H1 (cell line): ENCODE data around the gene SLC7A8. TPM values are rescaled to one million over a fixed set of nuclear protein-coding genes. Genes with fewer than 3 reads are reported as not detected.
A peak's percentile ranks its signal among the peaks of the same experiment; 100 is the strongest.

Experiments used
- BACH1 ChIP-seq: IDR thresholded peaks from 2 replicates; pipeline ENCODE4 v1.6.1; 2012; ENCODE audit warnings: low read length, improper control_type of control experiment
- BCL11A ChIP-seq, 2 experiments: IDR thresholded peaks; one replicate each; pipeline ENCODE4 v1.6.1; 2011; ENCODE audit warnings: low read depth in 2 of 2, low read length in 2 of 2, mild to moderate bottlenecking in 2 of 2
- CBX5 ChIP-seq: fragments of 300-800, 300-1000 bp; sonication (generic); IDR thresholded peaks from 2 replicates; pipeline ENCODE4 v1.7.1; 2016; ENCODE audit warnings: antibody characterized with exemption, low read length, low read depth
- EGR1 ChIP-seq: IDR thresholded peaks from 2 replicates; pipeline ENCODE4 v1.6.1; 2011; ENCODE audit warnings: low read depth, low read length, borderline replicate concordance
- EZH2 ChIP-seq: fragments of 200-600 bp; sonication (generic); IDR thresholded peaks from 2 replicates; pipeline ENCODE4 v1.7.1; 2012; ENCODE audit warnings: low read depth, mild to moderate bottlenecking, moderate library complexity, low read length, inconsistent platforms; ENCODE audit not compliant: severe bottlenecking
- HDAC6 ChIP-seq: IDR thresholded peaks from one replicate; pipeline ENCODE4 v1.7.1; 2012; ENCODE audit warnings: low read depth, mild to moderate bottlenecking, inconsistent platforms, low read length, moderate library complexity
- KDM5A ChIP-seq: fragments of 200-600 bp; IDR thresholded peaks from 2 replicates; pipeline ENCODE4 v1.7.1; 2012; ENCODE audit warnings: mild to moderate bottlenecking, low read length, inconsistent platforms, mixed read lengths
- NRF1 ChIP-seq: IDR thresholded peaks from 2 replicates; pipeline ENCODE4 v1.6.1; 2011; ENCODE audit warnings: mild to moderate bottlenecking, low read depth, low read length, improper control_type of control experiment
- PHF8 ChIP-seq: fragments of 200-600 bp; sonication (generic); conservative IDR thresholded peaks from 2 replicates; pipeline ENCODE4 v1.7.1; 2012; ENCODE audit warnings: low read depth, mild to moderate bottlenecking, inconsistent platforms, low read length, moderate library complexity
- POLR2A ChIP-seq, 2 experiments: IDR thresholded peaks; 1 replicate in 1 of 2; 2 replicates in 1 of 2; pipeline ENCODE4 v1.6.1; 2011; ENCODE audit warnings: low read depth in 2 of 2, low read length in 2 of 2, mild to moderate bottlenecking in 2 of 2; ENCODE audit errors: control extremely low read depth in 1 of 2
- POU5F1 ChIP-seq: IDR thresholded peaks from 2 replicates; pipeline ENCODE4 v1.6.1; 2011; ENCODE audit warnings: low read depth, mild to moderate bottlenecking, low read length, moderate library complexity
- RAD21 ChIP-seq, 2 experiments: IDR thresholded peaks in 1 of 2; conservative IDR thresholded peaks in 1 of 2; 2 replicates each; pipeline ENCODE4 v1.6.1; 2011; ENCODE audit warnings: low read depth in 2 of 2, low read length in 2 of 2, improper control_type of control experiment in 1 of 2, inconsistent platforms in 1 of 2, mild to moderate bottlenecking in 1 of 2, moderate library complexity in 1 of 2
- RBBP5 ChIP-seq: IDR thresholded peaks from 2 replicates; pipeline ENCODE4 v1.7.1; 2012; ENCODE audit warnings: low read depth, mild to moderate bottlenecking, inconsistent platforms, low read length, moderate library complexity, borderline replicate concordance
- SAP30 ChIP-seq: fragments of 300-600 bp; sonication (generic); IDR thresholded peaks from 2 replicates; pipeline ENCODE4 v1.7.1; 2012; ENCODE audit warnings: low read length, moderate library complexity, mild to moderate bottlenecking, inconsistent platforms; ENCODE audit not compliant: insufficient read depth, insufficient replicate concordance
- SP1 ChIP-seq: IDR thresholded peaks from 2 replicates; pipeline ENCODE4 v1.6.1; 2011; ENCODE audit warnings: low read depth, low read length
- TAF7 ChIP-seq: optimal IDR thresholded peaks from 2 replicates; pipeline ENCODE3; 2011; ENCODE audit warnings: low read depth, mild to moderate bottlenecking, inconsistent platforms, low read length, moderate library complexity, borderline replicate concordance
- TCF12 ChIP-seq: IDR thresholded peaks from 2 replicates; pipeline ENCODE4 v1.6.1; 2011; ENCODE audit warnings: low read depth, mild to moderate bottlenecking, low read length
- polyA plus RNA-seq, 7 experiments: library from polyadenylated mRNA; depleted of rRNA in 3 of 7; stranded (reverse) in 5 of 7; unstranded in 2 of 7; fragments of >200 nt in 5 of 7; fragments of 200-250 nt in 2 of 7; gene quantifications; 1 replicate in 5 of 7; 2 replicates in 1 of 7; 4 replicates in 1 of 7; pipeline versions ENCODE4 v1.2.1 to v1.2.3, GENCODE V29; 2011 to 2013; ENCODE audit warnings: missing spikeins in 2 of 7, mixed read lengths in 2 of 7
- total RNA-seq: library from RNA; stranded (reverse); fragmentation: NEBNext Ultra II Directional; extraction: Animal tissue kit (Norgen Biotek cat#: 25700); gene quantifications from 2 replicates; pipeline ENCODE4 v1.2.1, GENCODE V29; 2021
- TF ChIP-seq, protein P1 (sequence below), 3 experiments: IDR thresholded peaks; 1 replicate in 2 of 3; 2 replicates in 1 of 3; pipeline versions ENCODE4 v1.5.1 to v1.6.1; 2011; ENCODE audit warnings: low read length in 3 of 3, mild to moderate bottlenecking in 3 of 3, inconsistent platforms in 2 of 3, low read depth in 1 of 3, moderate library complexity in 1 of 3; ENCODE audit not compliant: insufficient read depth in 1 of 3; ENCODE audit errors: control extremely low read depth in 1 of 3

SLC7A8 gene
- total and polyA plus RNA-seq, 2 of the 8 experiments (the other 6 are each of a cell fraction or from before 2014, with no cell fraction given): 182 to 204 TPM

DNA sequence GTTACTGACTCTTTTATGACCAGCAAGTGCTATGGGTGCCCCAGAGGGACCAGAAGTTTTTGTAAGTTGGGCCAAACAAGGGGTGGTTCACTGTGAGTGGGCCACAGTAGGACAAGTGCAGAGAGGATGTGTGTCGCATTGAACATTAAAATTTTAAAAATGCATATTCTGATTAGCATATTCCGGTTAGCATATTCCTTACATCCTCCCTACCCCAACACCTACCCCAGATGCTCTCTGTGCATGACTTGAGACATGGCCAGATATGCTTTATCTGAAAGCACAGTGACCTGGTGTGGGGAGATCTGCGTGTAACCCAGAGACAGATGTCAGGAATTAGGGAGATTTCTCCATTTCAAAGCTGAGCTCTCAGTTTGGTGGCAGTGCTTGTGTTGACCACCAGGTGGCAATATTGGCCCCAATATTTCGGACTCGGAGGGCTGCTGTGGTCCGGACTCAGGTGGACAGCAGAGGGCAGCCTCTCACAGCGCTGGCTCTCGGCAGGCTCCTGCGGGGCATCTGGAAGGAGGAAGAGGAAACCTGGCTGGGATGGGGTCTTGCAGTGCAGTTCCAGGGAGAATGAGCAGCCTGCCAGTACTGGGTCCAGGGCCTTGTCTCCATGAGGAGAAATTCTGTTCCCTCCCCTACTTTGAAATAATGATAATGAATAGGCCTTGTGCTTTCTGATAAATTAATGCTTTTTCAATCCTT is 62.8 kb downstream of the SLC7A8 start (continued):
- TF ChIP-seq POU5F1 (no peak; the same call in 1 of the 2 replicates), PHF8 (no peak), EGR1 (no peak), CBX5 (no peak), POLR2A (IDR thresholded peaks at IDR 0.05; ENCODE audit: control extremely low read depth in 1 of 2, low read depth in 2 of 2, low read length in 2 of 2) (no peak), RBBP5 (no peak), BCL11A (IDR thresholded peaks at IDR 0.05; ENCODE audit: low read depth in 2 of 2, low read length in 2 of 2) (no peak), TAF7 (peak; percentile 68), SP1 (0 out of 2 replicates have a peak, but pooled peaks have one; percentile 23), RAD21 (IDR thresholded peaks at IDR 0.05 in 1 of 2, conservative IDR thresholded peaks at IDR 0.05 in 1 of 2; ENCODE audit: low read depth in 2 of 2, low read length in 2 of 2) (peak; percentile 100), KDM5A (no peak), BACH1 (no peak), EZH2 (no peak), SAP30 (no peak), NRF1 (no peak), HDAC6 (no peak), TCF12 (0 out of 2 replicates have a peak, but pooled peaks have one; percentile 77)
- TF ChIP-seq, protein P1, sequence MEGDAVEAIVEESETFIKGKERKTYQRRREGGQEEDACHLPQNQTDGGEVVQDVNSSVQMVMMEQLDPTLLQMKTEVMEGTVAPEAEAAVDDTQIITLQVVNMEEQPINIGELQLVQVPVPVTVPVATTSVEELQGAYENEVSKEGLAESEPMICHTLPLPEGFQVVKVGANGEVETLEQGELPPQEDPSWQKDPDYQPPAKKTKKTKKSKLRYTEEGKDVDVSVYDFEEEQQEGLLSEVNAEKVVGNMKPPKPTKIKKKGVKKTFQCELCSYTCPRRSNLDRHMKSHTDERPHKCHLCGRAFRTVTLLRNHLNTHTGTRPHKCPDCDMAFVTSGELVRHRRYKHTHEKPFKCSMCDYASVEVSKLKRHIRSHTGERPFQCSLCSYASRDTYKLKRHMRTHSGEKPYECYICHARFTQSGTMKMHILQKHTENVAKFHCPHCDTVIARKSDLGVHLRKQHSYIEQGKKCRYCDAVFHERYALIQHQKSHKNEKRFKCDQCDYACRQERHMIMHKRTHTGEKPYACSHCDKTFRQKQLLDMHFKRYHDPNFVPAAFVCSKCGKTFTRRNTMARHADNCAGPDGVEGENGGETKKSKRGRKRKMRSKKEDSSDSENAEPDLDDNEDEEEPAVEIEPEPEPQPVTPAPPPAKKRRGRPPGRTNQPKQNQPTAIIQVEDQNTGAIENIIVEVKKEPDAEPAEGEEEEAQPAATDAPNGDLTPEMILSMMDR (IDR thresholded peaks at IDR 0.05; ENCODE audit: control extremely low read depth in 1 of 3, insufficient read depth in 1 of 3, low read depth in 1 of 3, low read length in 3 of 3): peak; percentile 99 to 100 (median 100)
